ENCODE measurements around the gene TMEM255B.

TMEM255B gene

DNA sequence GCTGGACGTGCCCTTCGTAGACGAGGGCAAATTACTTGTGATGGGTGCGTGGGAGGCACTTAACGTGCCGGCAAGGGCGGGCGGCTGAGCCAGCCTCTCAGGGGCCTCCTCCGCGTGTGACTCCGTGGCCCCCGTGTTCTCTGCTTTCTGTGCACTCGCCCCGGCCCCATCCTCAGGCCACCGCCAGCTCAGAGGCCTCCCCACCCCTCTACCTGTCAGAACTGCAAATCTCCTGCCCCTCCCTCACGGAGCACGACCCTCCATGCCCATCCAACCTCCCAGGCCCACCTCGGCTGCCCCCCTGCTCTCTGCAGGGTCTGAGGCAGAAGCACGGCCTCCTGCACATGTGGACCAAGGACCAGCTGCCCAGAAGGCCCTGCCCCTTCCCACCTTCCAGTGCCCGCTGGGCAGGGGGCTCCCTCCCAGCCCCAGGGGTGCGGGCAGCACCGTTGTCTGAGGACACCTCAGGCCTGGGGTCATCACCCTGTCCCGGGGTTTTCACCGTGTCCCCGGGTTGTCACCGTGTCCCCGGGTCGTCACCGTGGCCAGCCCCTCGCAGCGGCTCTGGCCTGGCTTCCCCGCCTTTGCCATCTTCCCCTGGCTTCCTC lies 44.5 kb downstream of the TMEM255B start:
- TF ChIP-seq, protein P1, sequence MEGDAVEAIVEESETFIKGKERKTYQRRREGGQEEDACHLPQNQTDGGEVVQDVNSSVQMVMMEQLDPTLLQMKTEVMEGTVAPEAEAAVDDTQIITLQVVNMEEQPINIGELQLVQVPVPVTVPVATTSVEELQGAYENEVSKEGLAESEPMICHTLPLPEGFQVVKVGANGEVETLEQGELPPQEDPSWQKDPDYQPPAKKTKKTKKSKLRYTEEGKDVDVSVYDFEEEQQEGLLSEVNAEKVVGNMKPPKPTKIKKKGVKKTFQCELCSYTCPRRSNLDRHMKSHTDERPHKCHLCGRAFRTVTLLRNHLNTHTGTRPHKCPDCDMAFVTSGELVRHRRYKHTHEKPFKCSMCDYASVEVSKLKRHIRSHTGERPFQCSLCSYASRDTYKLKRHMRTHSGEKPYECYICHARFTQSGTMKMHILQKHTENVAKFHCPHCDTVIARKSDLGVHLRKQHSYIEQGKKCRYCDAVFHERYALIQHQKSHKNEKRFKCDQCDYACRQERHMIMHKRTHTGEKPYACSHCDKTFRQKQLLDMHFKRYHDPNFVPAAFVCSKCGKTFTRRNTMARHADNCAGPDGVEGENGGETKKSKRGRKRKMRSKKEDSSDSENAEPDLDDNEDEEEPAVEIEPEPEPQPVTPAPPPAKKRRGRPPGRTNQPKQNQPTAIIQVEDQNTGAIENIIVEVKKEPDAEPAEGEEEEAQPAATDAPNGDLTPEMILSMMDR (IDR thresholded peaks at IDR 0.05; ENCODE audit: unreplicated experiment in 3 of 3), result no peak
- Mint-ChIP-seq H3K4me1 (peaks cover 7% of the 10 kb centered on the region), H3K27me3 (ENCODE audit: low read depth) (no peaks in the 10 kb centered on the region), H3K9me3 (peaks cover 11% of the 10 kb centered on the region), H3K4me3 (no peak overlapping the region), H3K27ac (no peak overlapping the region), H3K36me3 (ENCODE audit: low read depth) (peaks cover 4% of the 10 kb centered on the region)

DNA sequence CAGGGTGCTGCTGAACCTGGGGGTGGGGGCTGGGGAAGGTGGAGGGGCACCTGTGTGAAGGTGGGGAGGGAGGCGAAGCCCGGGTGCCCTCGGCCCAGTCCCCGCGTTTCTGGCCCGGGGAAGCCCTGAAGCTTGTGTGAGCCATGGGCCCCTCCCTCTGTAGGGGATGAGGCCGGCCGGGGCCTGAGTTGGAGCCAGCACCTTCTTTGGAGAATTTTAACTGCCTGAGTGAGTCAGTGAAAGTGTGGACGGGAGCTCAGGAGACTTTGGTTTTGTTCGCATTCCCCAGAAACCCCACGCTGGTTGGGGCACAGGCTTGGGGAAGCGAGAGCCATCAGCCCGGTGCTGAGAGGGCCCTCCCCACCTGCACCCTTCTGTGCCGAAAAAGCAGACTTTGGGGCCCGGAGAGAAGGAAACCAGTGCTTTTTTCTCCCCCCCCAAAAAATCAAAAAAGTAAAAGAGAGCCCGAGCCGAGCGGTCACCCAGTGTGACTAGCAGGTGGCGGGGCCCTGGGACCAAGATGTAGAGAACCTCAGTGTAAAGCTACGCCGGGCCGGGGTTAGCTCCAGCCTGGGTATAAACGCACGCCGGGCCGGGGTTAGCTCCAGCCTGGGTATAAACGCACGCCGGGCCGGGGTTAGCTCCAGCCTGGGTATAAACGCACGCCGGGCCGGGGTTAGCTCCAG lies 45.1 kb downstream of the TMEM255B start:
- Mint-ChIP-seq H3K4me3 (no peak overlapping the region), H3K36me3 (ENCODE audit: low read depth) (peaks cover 4% of the 10 kb centered on the region), H3K27me3 (ENCODE audit: low read depth) (no peaks in the 10 kb centered on the region), H3K9me3 (peaks cover 15% of the 10 kb centered on the region), H3K27ac (peak overlapping the region in 1 of 3 experiments; percentile 43), H3K4me1 (peaks cover 7% of the 10 kb centered on the region)
- TF ChIP-seq, protein P1 (IDR thresholded peaks at IDR 0.05; ENCODE audit: unreplicated experiment in 3 of 3), result no peak

DNA sequence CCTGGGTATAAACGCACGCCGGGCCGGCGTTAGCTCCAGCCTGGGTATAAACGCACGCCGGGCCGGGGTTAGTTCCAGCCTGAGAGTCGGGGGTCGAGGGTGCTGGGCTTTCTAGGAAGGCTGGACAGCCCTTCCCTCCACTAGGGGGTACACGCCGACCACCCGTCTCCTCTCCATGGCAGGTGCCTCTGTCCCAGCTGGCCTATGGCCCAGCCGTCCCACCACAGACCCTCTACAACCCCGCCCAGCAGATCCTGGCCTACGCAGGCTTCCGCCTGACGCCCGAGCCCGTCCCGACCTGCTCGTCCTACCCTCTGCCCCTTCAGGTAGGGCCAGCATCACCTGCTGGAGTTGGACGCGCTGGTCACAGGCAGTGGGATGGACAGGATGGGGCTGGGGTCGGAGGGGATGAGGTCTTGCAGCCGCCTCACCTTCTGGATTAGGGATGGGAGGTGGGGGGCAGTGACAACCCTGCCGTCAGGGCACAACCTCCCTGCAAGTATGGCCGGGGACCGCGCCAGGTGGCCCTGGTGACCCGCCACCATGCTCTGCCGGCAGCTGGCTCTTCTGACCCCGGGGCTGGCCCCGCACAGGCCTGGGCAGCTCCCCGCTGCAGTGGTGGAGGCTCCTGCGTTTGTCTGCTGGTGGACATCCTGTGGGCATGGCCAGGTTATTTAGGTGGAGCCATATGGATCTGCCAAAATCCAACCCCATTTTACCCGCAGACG lies 45.8 kb downstream of the TMEM255B start:
- peaks cover 2% of the 10 kb centered on the region for H3K4me1 Mint-ChIP-seq
- no peaks in the 10 kb centered on the region for H3K27me3 Mint-ChIP-seq (ENCODE audit: low read depth)
- H3K4me3 Mint-ChIP-seq, result no peak overlapping the region
- TF ChIP-seq, protein P1 (IDR thresholded peaks at IDR 0.05; ENCODE audit: unreplicated experiment in 3 of 3), result no peak
- peaks cover 15% of the 10 kb centered on the region for H3K9me3 Mint-ChIP-seq
- no peak overlapping the region for H3K27ac Mint-ChIP-seq
- peaks cover 4% of the 10 kb centered on the region for H3K36me3 Mint-ChIP-seq (ENCODE audit: low read depth)

DNA sequence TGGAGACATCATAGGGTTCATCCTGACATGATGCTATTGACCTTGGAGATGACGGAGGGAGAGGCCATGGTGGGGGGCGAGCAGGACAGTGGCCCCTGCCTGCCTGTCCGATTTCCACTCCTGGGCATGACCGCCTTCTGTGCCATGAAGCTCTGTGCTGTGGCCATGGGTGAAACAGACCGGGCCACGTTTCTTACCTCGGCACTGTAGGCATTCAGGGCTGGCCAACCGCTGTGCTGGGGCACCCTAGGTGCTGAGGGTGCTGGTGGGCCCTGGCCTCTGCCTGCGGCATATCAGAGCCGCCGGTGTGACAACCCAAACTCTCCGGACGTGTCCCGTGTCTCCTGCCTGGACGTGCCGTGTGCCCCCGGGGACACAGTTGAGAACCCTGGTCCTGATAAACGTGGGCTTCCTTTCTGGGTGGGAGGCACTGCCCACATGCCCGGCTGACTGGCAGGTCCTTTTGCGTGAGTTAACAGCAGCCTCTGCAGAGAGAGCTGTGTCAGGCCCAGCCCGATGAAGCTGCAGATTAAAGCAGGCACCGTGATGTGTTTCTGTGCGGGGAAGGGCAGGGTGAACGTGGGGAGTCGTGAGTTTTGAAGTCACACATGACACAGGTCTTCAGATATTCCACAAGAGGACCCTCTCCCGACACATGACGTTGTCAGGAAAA lies 46.5 kb downstream of the TMEM255B start:
- Mint-ChIP-seq H3K27ac (no peak overlapping the region), H3K4me3 (no peak overlapping the region), H3K4me1 (no peaks in the 10 kb centered on the region), H3K36me3 (ENCODE audit: low read depth) (peaks cover 4% of the 10 kb centered on the region), H3K9me3 (peaks cover 17% of the 10 kb centered on the region), H3K27me3 (ENCODE audit: low read depth) (no peaks in the 10 kb centered on the region)
- TF ChIP-seq, protein P1 (IDR thresholded peaks at IDR 0.05; ENCODE audit: unreplicated experiment in 3 of 3), result no peak

DNA sequence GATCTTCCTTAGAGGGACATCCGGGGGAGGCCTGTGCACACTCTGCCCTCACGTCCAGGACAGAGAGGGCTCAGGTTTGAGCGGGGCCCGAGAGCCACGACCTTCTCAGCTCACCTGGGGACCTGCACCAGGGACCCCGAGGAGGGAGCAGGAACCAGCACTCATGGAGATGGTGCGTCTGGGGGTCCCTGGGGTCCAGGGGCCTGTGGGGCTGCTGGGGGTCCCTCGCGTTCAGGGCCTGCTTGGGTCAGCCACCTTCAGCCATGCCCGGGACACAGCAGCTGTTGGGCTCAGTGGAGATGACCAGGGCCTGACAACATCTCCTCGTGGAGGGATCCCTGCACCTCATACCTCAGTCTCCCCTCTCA lies 47.1 kb downstream of the TMEM255B start:
- Mint-ChIP-seq H3K27ac (no peak overlapping the region), H3K4me1 (no peaks in the 10 kb centered on the region), H3K4me3 (no peak overlapping the region), H3K36me3 (ENCODE audit: low read depth) (peaks cover 4% of the 10 kb centered on the region), H3K27me3 (ENCODE audit: low read depth) (no peaks in the 10 kb centered on the region), H3K9me3 (peaks cover 17% of the 10 kb centered on the region)
- TF ChIP-seq, protein P1 (IDR thresholded peaks at IDR 0.05; ENCODE audit: unreplicated experiment in 3 of 3), result no peak

Data from nephron (organoid).